ENCODE results near the gene ACTL10.

ACTL10 gene

DNA sequence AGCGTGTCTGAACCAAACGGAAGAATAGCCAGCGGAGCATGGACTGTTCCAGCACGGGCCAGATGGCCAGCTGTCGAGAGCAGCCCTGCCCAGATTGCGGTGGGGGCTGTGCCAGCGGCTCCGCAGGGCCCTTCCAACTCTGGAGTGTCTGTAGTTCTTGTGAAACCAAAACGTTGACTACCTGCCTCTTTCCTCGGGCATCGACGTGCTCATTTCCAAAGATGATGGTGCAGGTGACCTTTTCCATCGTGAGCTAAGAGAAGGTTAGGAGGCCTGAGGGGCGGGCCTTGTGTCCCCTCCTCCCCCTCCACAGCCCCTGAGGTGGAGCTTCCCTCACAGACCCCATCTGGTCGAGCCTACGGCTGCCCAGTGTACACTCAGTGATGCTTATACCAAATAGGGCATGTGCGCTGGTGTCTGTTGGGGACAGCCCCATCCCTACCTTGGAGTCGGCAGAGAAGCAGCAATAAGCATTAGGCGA lies 17.5 kb upstream of the ACTL10 start:
- DNase-seq (ENCODE audit: low read depth in 3 of 3), result no peak

DNA sequence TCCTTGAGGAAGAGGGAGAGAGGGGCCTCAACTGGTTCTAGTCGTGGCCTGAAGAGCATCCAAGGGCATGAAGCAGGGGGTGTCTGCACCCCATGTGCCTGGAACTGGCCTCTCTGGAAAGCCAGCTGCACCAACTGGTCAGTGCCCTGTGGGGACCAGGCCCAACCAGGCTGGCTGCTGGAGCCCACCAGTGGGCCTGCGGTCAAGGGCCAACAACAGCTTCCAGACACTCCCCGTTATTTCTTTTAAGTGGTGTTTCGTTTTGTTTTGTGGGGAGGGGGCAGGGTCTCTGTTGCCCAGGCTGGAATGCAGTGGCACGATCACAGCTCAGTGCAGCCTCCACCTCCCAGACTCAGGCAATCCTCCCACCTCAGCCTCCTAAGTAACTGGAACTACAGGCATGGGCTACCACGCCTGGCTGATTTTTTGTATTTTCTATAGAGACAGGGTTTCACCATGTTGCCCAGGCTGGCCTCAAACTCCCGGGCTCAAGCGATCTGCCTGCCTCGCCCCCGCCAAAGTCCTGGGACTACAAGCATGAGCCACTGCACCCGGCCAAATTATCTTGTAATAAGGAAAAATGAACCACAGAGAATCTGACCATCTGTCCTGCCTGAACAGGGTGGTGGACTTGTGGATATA lies 16.5 kb upstream of the ACTL10 start:
- DNase-seq (ENCODE audit: low read depth in 3 of 3), result no peak

DNA sequence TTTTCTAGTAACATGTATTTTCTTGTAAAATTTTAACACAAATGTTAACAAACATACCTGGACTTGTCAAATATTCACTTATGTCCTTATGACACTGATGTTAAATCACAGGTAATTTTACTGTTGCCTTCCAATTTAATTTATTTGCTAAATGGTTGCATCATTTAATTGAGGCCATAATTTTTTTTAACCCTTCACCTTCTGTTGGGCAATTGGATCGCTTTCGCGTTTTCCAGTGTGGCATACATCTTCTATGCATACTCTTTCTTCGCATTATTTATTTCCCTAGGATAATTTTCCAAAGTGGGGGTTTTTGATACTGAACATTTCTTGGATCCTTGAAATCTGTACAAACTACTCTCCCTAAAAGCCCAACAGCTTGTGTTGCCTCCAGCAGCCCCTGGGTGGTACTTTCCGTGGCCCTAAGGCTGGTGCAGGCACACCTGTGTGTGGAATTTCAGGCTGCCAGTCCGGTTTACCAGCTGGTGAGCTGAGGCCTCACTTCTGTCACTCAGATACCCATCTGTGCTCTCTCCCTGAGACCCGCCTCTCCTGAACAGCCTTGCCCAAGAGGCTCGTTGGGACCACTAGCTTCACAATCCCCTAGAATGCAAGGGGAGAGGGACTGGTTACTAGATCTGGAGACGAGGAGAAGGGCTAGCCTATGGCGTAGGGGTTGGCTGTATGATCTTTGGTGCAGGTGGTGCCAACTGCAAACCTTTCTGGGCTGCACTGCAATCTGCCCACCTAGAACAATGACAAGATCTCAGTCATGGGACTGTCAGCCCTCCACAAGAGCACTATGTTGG lies 15.8 kb upstream of the ACTL10 start:
- no peak for DNase-seq (ENCODE audit: low read depth in 3 of 3)

DNA sequence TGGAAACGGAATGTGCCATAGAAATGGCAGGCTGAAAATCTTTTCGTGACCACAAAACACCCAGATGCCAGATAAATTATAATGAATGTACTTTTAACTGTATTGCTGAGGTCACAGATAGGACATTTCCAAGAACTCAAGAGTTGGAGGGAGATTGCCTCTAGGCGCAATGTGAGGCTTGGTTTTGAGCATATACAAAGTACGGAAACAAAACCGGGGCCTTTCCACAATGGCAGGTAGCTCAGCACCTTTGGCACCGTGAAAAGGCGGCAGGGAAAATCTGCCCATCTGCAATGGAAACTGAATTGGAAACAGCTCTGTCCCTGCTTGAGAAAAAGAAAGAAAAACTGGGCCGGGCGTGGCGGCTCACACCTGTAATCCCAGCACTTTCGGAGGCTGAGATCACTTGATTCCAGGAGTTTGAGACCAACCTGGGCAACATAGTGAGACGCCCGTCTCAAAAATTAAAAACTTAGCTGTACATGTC lies 15.1 kb upstream of the ACTL10 start:
- DNase-seq (ENCODE audit: low read depth in 3 of 3), result no peak

DNA sequence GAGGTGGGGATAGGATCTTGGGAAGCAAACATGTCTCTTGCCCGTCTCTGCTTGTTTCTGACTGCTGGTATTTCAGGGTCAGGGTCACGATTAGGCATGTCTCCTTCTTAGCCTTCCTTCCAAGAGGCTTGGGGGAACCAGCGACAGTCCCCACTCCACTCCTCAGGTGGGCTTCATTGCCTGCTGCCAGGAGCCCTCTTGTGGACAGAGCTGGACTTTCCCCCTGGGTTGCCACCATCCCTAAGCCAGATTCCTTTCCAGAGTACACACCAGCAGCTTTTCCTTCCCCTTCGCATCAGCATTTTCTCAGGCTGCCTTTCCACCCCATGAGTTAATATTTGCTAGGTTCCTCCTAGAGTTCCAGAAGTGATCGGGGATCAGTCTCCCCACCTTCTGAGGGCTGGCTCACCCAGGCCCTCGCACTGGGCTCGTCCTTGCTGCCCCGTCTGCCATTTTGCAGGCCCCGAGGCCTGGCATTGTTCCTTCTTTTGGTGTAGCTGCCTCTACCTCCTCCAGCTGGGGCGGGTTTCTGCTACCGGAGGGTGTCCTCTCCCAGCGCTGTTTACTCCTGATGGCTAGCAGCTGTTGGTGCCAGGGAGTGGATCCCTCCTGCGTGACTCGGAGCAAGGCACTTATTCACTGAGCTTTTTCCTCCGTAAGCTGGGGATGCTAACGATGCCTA lies 13.4 kb upstream of the ACTL10 start:
- DNase-seq (ENCODE audit: low read depth in 3 of 3), result no peak

DNA sequence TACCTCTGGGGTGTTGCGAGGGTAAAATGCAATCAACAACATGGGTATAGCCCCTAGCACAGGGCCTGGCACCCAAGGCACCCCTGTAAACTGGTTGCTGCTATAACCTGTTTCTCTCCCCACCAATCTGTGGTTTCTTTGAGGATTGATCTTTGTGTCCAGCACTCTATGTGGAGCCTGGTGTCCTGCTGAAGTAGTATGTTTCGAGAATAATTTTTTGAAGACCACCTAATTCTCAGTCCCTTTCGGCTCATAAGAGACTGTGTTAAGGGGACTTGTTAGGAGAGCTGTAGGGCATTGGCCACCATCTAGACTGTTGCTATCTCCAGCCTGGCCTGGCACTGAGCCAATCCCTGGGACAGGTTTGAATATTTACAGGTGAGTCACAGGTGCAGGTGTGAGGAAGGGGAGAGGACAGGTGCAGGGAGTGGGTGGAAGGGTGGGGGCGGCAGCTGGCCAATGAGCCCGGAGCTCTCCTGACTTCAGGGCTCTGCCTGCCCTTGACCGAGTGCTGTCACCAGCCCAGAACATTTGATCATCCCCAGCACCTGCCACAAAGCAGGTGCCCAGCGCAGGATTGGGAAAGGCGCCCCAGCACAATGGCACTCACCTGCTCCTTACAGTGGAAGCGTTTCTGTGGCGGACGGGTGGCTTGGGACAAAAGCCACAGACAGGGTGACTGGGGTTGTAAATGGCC lies 12.7 kb upstream of the ACTL10 start:
- no peak for DNase-seq (ENCODE audit: low read depth in 3 of 3)

DNA sequence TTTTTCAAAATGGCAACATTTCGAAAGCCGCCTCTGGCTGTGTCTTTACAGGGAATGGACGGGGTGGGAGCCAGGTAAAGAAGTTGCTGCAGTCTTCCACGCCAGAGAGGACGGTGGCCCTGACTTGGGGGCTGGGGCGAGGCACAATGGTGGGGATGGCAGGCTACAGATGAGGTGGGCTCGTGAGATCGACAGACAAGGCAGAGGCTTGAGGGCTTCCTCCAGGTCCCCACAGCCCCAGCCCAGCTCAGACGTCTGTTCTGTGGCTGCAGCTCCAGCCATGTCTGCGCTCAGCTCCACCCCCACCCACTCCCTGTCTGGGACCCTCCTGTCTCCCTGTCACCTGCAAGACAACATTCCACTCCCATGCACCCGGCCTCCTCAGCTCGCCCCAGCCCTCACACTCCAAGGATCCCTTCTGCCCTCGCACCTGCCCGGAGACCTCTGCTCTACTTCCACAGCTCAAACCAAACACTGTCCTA lies 12.0 kb upstream of the ACTL10 start:
- DNase-seq (ENCODE audit: low read depth in 3 of 3), result no peak

DNA sequence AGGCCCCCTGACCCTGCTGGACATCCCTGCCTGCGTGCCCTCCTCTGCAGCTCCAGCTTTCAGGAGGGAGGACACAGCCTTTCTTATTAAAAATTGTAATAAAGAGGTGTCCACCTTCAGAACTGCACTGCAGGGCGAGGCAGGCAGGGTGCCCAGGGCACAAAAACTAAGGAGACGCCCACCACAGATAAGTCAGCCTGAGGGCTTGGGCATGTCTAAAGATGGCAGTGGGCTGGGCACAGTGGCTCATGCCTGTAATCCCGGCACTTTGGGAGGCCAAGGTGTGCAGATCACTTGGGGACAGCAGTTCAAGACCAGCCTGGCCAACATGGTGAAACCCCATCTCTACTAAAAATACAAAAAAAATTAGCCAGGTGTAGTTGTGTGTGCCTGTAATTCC lies 11.6 kb upstream of the ACTL10 start:
- no peak for DNase-seq (ENCODE audit: low read depth in 3 of 3)

DNA sequence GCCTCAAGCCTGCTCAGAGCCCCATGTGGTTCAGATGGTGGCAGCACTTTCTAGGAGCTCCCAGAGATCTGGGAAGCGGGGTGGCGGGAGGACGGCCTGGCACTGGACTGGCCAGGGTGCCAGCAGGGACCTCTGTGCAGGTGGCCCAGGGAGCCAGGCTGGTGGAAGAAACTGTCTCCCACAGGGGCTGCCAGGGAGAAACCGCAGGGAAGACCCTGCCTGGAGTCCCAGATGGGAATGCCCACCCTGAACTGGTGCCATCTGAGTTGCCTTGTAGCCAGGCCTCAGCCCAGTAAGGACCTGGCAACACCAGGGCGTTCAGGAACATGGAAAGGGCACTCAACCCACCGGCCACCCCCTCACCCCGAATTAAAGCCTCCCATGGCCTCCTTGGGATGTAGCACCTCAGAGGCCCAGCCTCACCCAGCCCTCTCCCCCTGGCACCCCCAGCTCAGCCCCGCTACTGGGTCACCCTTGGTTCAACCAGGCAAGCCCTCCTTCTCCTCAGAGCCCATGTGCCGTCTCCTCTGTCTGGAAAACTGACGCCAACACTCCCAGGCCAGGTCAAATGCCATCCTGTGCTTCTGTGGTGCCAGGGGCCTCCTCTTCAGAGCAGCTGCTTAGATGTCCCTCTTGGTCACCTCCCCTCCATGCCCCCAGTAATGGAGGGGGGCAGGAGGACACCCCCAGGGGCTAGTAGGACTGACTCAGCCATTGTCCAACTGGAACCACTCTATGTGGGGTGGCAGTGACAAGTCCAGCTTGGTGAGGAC lies 10.5 kb upstream of the ACTL10 start:
- DNase-seq (ENCODE audit: low read depth in 3 of 3), result no peak

DNA sequence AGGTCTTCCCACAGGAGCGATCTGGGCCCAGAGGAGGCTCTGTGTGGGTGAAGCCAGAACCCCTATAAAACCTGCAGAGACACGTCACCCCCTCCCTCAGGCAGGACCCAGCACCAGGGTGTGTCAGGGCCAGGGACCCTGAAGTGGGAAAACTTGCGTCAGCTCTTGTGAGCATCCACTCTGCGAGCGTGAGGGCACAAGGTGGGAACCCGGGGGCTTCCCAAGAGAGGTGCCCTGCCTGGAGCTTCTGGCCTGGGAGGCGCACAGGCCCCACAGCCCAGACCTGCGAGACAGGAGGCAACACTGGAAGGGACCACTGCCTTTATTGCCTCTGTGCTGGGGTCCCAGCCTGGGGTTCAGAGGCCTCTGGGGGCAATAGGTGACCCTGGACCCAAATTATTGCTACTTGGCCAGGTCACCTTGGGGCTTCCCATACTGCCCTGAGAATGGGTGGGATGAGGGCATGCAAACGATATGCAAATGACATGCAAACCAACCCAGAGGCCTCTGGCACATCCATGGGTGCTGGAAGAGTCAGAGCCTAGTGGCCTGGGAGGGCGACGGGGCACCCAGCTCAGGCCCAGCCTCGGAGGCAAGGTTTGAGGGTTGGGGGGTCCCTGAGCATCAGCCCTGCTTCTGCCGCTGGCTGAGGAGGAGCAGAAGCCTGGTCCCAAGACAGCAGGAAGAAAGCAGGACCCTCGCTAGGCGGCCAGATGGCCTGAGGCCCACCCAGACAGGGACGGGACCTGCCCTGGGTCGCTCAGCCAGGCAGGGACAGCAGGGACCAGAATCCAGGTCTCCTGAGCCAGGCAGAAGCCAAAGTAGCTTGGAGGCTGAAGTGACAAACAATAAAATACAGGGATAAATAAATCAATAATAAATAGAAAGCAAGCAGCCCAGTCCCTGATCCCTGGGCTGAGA lies 9.7 kb upstream of the ACTL10 start:
- DNase-seq (ENCODE audit: low read depth in 3 of 3), result no peak

DNA sequence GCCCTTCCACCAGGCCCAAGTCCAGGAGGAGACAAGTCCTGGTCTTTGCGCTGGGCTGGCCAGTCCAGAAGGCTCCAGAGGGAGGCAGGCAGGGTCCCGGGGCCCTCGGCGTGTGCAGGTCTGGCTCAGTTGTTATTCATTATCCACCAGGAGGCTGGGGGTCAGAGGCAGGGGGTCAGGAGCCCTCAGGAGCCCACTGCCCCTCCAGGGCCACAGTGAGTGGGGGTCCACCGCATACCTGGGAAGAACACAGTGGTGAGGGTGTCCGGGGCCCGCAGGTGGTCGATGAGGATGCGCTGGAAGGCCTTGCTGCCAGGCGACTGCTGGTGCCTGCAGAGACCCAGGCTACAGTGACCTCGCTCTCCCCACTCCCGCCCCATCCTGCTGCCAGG lies 9.0 kb upstream of the ACTL10 start:
- DNase-seq (ENCODE audit: low read depth in 3 of 3), result no peak

DNA sequence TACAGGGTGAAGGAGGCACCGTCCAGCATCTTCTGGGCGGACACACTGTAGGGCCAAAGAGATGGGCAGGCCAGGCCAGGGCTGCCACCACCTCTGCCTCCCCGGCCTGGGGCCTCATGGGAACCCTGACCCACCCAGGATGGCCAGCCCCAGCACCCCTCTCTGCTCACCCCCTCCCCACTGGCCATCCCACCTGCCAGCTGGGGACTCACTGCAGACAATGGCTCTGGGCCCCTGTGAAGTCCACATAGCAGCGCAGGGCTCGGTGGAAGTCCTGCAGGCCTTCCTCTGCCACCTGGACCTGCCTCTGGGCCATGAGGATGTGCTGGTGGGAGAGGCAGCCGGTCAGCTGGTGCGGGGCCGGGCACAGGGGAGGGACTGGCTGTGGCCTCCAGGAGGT lies 8.2 kb upstream of the ACTL10 start:
- no peak for DNase-seq (ENCODE audit: low read depth in 3 of 3)

DNA sequence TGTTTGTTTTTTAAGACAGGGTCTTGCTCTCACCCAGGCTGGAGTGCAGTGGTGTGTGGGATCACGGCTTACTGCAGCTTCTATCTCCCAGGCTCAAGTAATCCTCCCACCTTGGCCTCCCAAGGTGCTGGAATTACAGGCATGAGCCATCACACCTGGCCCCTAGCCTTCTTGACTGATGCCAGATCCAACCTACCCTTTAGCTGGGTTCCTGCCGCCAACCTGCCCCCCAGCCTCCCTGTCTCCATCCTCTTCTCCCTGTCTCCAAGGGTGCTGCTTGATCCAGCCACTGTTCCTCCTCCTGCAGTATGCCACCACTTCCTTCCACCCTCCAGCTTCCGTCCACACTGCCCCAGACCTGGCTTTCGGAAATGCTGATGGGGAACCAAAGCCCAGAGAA lies 7.8 kb upstream of the ACTL10 start:
- DNase-seq (ENCODE audit: low read depth in 3 of 3), result no peak

DNA sequence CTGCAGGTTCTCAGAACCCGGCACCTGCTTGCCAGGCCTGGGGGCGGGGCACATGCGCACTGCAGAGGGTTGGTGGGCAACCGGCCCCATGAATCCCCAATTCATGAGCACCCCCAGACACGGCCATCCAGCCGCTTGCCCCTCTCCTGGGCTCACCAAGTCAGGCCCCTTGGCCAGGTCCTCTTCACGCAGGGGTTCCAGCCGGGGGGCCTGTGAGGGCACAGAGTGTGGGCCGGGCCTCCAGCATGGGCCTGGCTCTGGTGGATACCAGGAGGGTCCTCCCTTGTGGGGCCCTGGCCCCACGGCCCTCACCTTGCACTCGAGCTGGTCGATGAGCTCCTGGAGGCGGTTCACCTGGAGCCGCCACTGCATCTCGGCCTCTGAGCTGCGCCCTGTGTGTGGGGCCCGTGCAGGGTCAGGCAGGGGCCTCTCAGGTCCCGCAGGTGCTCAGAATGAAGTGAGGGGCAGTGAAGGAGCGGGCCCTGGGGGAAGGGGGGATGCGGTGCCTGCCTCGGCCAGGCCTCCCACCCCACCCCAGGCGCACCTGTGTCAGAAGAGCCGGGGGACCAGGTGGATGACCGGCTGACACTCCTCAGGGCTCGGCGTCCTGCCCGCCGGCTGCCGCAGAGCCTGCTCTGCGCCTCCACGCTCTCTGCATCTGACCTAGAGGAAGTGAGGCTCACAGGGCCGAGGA lies 7.3 kb upstream of the ACTL10 start:
- DNase-seq (ENCODE audit: low read depth in 3 of 3), result no peak

DNA sequence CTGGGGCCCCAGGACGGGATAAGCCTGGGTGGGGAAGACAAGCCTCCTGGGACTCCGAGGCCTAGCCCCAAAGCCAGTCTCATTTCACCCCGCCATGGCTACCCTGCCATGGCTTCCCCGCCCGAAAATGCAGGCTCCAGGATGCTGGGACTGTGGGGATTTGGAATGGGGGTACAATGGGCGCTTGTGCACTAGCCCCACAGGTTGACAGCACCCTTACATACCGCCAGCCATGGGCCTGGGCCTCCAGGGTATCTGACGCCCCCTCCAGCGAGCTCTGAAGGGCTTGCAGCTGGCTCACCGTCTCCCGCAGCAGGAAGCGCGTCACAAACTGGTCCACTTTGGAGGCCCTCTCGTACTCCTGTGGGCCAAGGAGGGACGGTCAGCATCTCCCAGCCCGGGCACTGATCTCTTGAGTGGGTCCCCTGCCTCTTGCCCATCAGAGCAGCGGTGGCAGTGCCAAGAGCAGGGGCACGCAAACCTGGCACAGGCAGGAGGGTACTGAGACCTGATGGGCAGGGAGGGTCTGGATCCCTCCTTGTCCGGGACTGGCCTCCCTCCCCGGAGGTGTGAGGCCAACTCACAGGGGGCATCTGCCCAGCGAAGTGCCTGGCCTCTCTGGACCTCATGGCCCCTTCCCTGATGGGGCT lies 6.6 kb upstream of the ACTL10 start:
- no peak for DNase-seq (ENCODE audit: low read depth in 3 of 3)

DNA sequence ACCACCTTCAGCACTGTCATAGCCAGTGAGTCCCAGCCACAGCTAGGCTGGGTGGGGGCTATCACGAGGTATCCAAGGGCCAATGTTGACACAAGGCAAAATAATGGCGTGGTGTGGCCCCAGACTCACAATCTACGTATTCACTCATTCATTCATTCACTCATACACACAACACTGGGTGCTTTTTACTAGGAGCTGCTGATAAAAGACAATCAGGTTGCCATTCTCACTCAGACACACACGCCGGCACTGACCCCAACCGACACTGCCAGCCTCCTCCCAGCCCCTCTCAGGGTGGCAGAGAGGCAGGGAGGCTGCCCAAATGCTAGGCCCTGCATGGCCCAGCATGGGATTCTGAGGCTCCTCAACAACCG lies 6.1 kb upstream of the ACTL10 start:
- DNase-seq (ENCODE audit: low read depth in 3 of 3), result no peak

DNA sequence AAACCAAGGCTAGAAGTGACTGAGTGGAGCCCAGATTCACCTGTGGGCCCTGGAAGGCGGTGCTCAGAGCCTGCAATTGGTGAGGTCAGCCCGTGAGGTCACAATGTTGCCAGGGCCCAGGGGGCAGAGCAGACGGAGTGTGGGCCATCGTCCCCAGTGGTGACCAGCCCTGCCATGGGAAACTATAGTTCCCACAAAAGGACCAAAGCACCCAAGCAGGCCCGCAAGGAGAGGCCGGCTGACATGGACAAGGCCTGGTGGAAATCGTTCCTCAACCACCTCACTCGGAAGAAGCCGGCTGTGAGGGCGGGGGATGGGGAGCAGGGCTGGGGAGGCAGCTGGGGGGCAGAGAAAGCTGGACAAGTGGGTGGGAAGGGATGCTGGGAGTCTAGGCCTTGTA lies 4.6 kb upstream of the ACTL10 start, which contains the start of gene C20orf144:
Gene C20orf144, plus strand, starts transcription at position 156 of the 400 bp plus-strand sequence. Its CDS starts 19 bp downstream, at position 175.
- DNase-seq (ENCODE audit: low read depth in 3 of 3), result no peak

DNA sequence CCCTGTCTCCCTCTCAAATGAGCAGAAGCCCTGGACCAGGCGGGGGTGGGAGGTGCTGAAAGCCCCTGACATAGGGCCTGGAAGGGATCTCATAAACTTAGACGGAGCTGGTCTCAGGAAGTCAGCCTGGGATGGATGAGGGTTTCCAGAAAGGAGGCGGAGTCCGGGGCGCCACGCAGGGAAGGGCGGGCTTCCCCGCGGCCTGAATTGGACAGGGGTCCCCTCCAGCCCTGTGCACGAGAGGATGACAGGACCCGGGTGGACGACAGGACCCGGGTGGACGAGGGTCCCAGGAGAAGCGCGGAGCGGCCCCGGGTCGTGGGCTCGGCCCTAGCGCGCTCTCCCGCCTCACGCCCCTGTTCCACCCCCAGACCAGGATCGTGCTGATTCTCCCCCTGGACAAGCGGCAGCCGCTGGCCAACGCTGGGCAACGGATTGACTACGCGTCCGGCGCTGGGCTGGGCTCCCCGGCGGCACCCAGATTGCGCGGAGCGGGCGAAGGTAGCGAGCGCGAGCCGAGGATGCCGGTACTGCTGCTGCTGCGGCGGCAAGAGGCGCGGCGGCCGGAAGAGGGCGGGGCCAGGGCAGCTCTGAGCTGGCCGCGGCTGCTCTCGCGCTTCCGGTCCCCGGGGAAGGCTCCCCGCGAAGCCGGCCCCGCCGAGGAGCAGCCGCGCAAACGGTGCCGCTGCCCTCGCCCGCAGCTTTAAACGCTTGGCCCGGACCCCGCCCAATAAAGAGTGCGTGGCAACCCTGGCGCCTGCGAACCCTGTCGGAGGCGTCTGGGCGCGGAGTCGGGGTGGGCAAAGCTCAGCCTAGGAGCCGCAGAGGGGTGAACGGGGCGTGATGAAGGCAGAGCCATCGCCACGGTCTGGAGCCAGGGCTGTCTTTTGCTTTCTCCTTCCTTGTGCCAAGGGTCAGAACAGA lies 3.3 kb upstream of the ACTL10 start:
- peak; percentile 66 to 88 (median 75) for DNase-seq (ENCODE audit: low read depth in 3 of 3)
